A549 (cell line): ENCODE results near the gene HMGCL. TPM values are rescaled to one million over a fixed set of nuclear protein-coding genes. Genes with fewer than 3 reads are reported as not detected.

Source experiments
- ATAC-seq, 2 experiments: fragments of 200-7000 bp in 1 of 2; fragments of >200 bp in 1 of 2; cut with Nextera tagmentation in 1 of 2; cut with Tn5 transposase in 1 of 2; 3 replicates each; pipeline versions ENCODE4 v1.8.0 to v1.9.1; 2018 to 2020; ENCODE audit warnings: mild to moderate bottlenecking in 1 of 2, moderate library complexity in 1 of 2
- CTCF ChIA-PET: fragments of 300-600 bp; sonication (Branson Sonifier 250); formaldehyde crosslinking; extraction: SDS; loops from one replicate; lab custom pipeline; 2021; ENCODE audit warnings: antibody characterized with exemption, inconsistent platforms; lab: Yijun Ruan, JAX
- POLR2A ChIA-PET: fragments of 350-600 bp; formaldehyde crosslinking; extraction: SDS; loops from one replicate; lab custom pipeline; 2021; ENCODE audit warnings: antibody characterized with exemption, inconsistent platforms; lab: Yijun Ruan, JAX
- DNase-seq, 2 experiments: peaks; one replicate each; pipeline versions ENCODE4 v3.0.0 to v3.0.0-alpha.2; 2011 to 2016; ENCODE audit warnings: low read depth in 1 of 2, low spot score in 1 of 2
- FAIRE-seq: peaks from 2 replicates; lab custom pipeline; 2011; peaks lifted over from hg19 to GRCh38; lab: Jason Lieb, UNC
- H3K27ac ChIP-seq, 2 experiments: fragments of >200 bp; sonication (Bioruptor Twin); formaldehyde crosslinking; 3 replicates each; pipeline ENCODE4 v1.5.1; 2016 to 2017
- H3K4me1 ChIP-seq: fragments of >200 bp; sonication (Bioruptor Twin); formaldehyde crosslinking; 3 replicates; pipeline ENCODE4 v1.6.1; 2016
- H3K4me2 ChIP-seq: fragments of >200 bp; sonication (Bioruptor Twin); formaldehyde crosslinking; 3 replicates; pipeline ENCODE4 v1.6.1; 2016
- H3K4me3 ChIP-seq: fragments of >200 bp; sonication (Bioruptor Twin); formaldehyde crosslinking; 3 replicates; pipeline ENCODE4 v1.5.1; 2016
- H3K9me3 ChIP-seq: fragments of >200 bp; sonication (Bioruptor Twin); formaldehyde crosslinking; 3 replicates; pipeline ENCODE4 v1.6.1; 2016
- CEBPB ChIP-seq, 2 experiments: fragments of >200 bp in 1 of 2; sonication (Bioruptor Twin) in 1 of 2; formaldehyde crosslinking in 1 of 2; IDR thresholded peaks; 2 replicates each; pipeline ENCODE4 v1.6.1; 2012 to 2016
- CHD2 ChIP-seq: fragments of 150-350 bp; IDR thresholded peaks from 2 replicates; pipeline ENCODE4 v1.6.1; 2014; ENCODE audit warnings: low read length; ENCODE audit not compliant: partially characterized antibody
- FOSL2 ChIP-seq, 2 experiments: fragments of 450-650 bp in 1 of 2; fragments of >200 bp in 1 of 2; sonication (Bioruptor Twin) in 1 of 2; formaldehyde crosslinking; IDR thresholded peaks; 2 replicates each; pipeline versions ENCODE4 v1.5.0 to v1.6.1; 2016 to 2020; ENCODE audit warnings: mild to moderate bottlenecking in 1 of 2, moderate library complexity in 1 of 2
- HDAC2 ChIP-seq: fragments of 200-600 bp; sonication (generic); IDR thresholded peaks from 2 replicates; pipeline ENCODE4 v1.6.1; 2016
- HOXB13 ChIP-seq: fragments of 250-450 bp; sonication (Bioruptor Pico); IDR thresholded peaks from 2 replicates; pipeline ENCODE4 v1.5.0; 2020; ENCODE audit warnings: low read depth, mild to moderate bottlenecking, moderate library complexity
- HOXB5 ChIP-seq: fragments of 250-450 bp; sonication (Bioruptor Pico); IDR thresholded peaks from 2 replicates; pipeline ENCODE4 v1.5.0; 2020; ENCODE audit warnings: mild to moderate bottlenecking, moderate library complexity
- JUNB ChIP-seq: fragments of >200 bp; sonication (Bioruptor Twin); formaldehyde crosslinking; IDR thresholded peaks from 2 replicates; pipeline ENCODE4 v1.6.1; 2016
- KDM1A ChIP-seq: fragments of 200-600 bp; sonication (generic); IDR thresholded peaks from 2 replicates; pipeline ENCODE4 v1.6.1; 2016; ENCODE audit warnings: low read depth, mild to moderate bottlenecking
- MYC ChIP-seq: IDR thresholded peaks from 2 replicates; pipeline ENCODE4 v1.6.1; 2012; ENCODE audit warnings: mild to moderate bottlenecking, inconsistent platforms, low read length, improper control_type of control experiment, borderline replicate concordance
- NR3C1 ChIP-seq: fragments of >200 bp; sonication (Bioruptor Twin); formaldehyde crosslinking; IDR thresholded peaks from 3 replicates; pipeline ENCODE4 v1.6.1; 2017
- POLR2A ChIP-seq: IDR thresholded peaks from 2 replicates; pipeline ENCODE4 v1.6.1; 2012; ENCODE audit warnings: mild to moderate bottlenecking, low read length
- RAD21 ChIP-seq, 2 experiments: fragments of >200 bp in 1 of 2; sonication (Bioruptor Twin) in 1 of 2; formaldehyde crosslinking in 1 of 2; IDR thresholded peaks in 1 of 2; conservative IDR thresholded peaks in 1 of 2; 2 replicates in 1 of 2; 3 replicates in 1 of 2; pipeline ENCODE4 v1.6.1; 2012 to 2018; ENCODE audit warnings: inconsistent platforms in 1 of 2
- RFX5 ChIP-seq: fragments of 450-650 bp; IDR thresholded peaks from 2 replicates; pipeline ENCODE4 v1.7.1; 2014; ENCODE audit warnings: antibody characterized with exemption, mild to moderate bottlenecking, moderate library complexity
- RNF2 ChIP-seq: fragments of 200-600 bp; sonication (generic); IDR thresholded peaks from 2 replicates; pipeline ENCODE4 v1.6.1; 2016; ENCODE audit warnings: low read depth, mild to moderate bottlenecking, antibody characterized with exemption, moderate library complexity, borderline replicate concordance
- TFCP2L1 ChIP-seq: fragments of 250-450 bp; sonication (Bioruptor Pico); IDR thresholded peaks from 2 replicates; pipeline ENCODE4 v1.5.0; 2021; ENCODE audit warnings: mild to moderate bottlenecking
- ZSCAN20 ChIP-seq: fragments of 250-450 bp; sonication (Bioruptor Pico); IDR thresholded peaks from 2 replicates; pipeline ENCODE4 v1.8.0; 2022; ENCODE audit warnings: mild to moderate bottlenecking, moderate library complexity
- WGBS: methylation state at CpG from one replicate; pipeline ENCODE4 v1.1.6; 2017; ENCODE audit errors: missing lambda C conversion rate; 5-methylcytosine and 5-hydroxymethylcytosine counted together
- polyA plus RNA-seq, 4 experiments: library from polyadenylated mRNA; depleted of rRNA in 3 of 4; stranded (reverse); fragments of >200 nt; fragmentation: RNase III in 1 of 4; extraction: RNeasy Plus Mini Kit Qiagen cat#74134 plus additional on column Dnase treatment in 1 of 4; gene quantifications; 2 replicates in 3 of 4; 3 replicates in 1 of 4; pipeline ENCODE4 v1.2.3, GENCODE V29; 2011 to 2017
- TF ChIP-seq, protein P1 (sequence below): fragments of 250-450 bp; sonication (Bioruptor Pico); IDR thresholded peaks from 2 replicates; pipeline ENCODE4 v1.5.0; 2021; ENCODE audit warnings: mild to moderate bottlenecking, moderate library complexity, borderline replicate concordance
- TF ChIP-seq, protein P2 (sequence below): IDR thresholded peaks from 2 replicates; pipeline ENCODE4 v1.6.1; 2012
- TF ChIP-seq, protein P3 (sequence below): IDR thresholded peaks from 2 replicates; pipeline ENCODE4 v1.6.1; 2012; ENCODE audit warnings: low read depth, borderline replicate concordance
- TF ChIP-seq, protein P4 (sequence below): fragments of >200 bp; sonication (Bioruptor Twin); formaldehyde crosslinking; IDR thresholded peaks from 2 replicates; pipeline ENCODE4 v1.6.1; 2016

The HMGCL gene
- polyA plus RNA-seq, 2 of the 4 experiments (the other 2 are of a cell fraction) = 11.5 to 18.0 TPM

DNA sequence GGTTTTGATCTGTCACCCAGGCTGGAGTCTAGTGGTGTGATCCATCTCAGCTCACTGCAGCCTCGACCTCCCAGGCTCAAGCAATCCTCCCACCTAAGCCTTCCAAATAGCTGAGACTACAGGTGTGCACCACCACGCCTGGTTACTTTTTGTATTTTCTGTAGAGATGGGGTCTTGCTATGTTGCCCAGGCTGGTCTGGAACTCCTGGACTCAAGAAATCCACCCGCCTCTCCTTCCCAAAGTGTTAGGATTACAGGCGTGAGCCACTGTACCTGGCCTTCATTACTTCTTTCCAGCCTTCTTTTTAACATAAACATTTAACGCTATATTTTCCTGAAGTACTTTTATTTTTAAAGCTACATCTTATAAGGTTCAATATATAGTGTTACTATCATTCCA, 18.4 kb upstream of the HMGCL start:
- TF ChIP-seq RNF2 = no peak
- TF ChIP-seq, protein P1, sequence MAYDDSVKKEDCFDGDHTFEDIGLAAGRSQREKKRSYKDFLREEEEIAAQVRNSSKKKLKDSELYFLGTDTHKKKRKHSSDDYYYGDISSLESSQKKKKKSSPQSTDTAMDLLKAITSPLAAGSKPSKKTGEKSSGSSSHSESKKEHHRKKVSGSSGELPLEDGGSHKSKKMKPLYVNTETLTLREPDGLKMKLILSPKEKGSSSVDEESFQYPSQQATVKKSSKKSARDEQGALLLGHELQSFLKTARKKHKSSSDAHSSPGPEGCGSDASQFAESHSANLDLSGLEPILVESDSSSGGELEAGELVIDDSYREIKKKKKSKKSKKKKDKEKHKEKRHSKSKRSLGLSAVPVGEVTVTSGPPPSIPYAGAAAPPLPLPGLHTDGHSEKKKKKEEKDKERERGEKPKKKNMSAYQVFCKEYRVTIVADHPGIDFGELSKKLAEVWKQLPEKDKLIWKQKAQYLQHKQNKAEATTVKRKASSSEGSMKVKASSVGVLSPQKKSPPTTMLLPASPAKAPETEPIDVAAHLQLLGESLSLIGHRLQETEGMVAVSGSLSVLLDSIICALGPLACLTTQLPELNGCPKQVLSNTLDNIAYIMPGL = no peak
- no peak for TF ChIP-seq FOSL2 (IDR thresholded peaks at IDR 0.05)
- TF ChIP-seq FOSL2 (CRISPR knock-in tag; IDR thresholded peaks at IDR 0.05) = no peak
- no peak for TF ChIP-seq POLR2A
- no peak for TF ChIP-seq JUNB
- no peak for TF ChIP-seq HOXB13 (CRISPR knock-in tag)
- TF ChIP-seq, protein P2, sequence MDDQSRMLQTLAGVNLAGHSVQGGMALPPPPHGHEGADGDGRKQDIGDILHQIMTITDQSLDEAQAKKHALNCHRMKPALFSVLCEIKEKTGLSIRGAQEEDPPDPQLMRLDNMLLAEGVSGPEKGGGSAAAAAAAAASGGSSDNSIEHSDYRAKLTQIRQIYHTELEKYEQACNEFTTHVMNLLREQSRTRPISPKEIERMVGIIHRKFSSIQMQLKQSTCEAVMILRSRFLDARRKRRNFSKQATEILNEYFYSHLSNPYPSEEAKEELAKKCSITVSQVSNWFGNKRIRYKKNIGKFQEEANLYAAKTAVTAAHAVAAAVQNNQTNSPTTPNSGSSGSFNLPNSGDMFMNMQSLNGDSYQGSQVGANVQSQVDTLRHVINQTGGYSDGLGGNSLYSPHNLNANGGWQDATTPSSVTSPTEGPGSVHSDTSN = no peak
- TF ChIP-seq HDAC2 = no peak
- TF ChIP-seq, protein P3, sequence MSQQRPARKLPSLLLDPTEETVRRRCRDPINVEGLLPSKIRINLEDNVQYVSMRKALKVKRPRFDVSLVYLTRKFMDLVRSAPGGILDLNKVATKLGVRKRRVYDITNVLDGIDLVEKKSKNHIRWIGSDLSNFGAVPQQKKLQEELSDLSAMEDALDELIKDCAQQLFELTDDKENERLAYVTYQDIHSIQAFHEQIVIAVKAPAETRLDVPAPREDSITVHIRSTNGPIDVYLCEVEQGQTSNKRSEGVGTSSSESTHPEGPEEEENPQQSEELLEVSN = no peak
- TF ChIP-seq RAD21 (conservative IDR thresholded peaks at IDR 0.05 in 1 of 2, IDR thresholded peaks at IDR 0.05 in 1 of 2) = no peak
- TF ChIP-seq TFCP2L1 (CRISPR knock-in tag) = no peak
- TF ChIP-seq, protein P4, sequence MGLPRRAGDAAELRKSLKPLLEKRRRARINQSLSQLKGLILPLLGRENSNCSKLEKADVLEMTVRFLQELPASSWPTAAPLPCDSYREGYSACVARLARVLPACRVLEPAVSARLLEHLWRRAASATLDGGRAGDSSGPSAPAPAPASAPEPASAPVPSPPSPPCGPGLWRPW = no peak
- FAIRE-seq (no peak), ATAC-seq (no peak), DNase-seq (no peak)
- Histone ChIP-seq H3K4me3 (no peak overlapping the region), H3K4me1 (no peaks in the 10 kb centered on the region), H3K27ac (no peak overlapping the region), H3K4me2 (no peak overlapping the region), H3K9me3 (0 out of 3 replicates have a peak, but pooled peaks cover 4% of the 10 kb centered on the region)
- ChIA-PET POLR2A (no interaction called here), CTCF (interaction anchor here (1.1 to 1.2 kb wide), 2 partner anchors 34 to 44 kb away, joined by 3 to 4 read pairs; no protein-coding TSS in a partner anchor)
- 76% methylated on average over 5 of the region's 5 CpGs for WGBS

DNA sequence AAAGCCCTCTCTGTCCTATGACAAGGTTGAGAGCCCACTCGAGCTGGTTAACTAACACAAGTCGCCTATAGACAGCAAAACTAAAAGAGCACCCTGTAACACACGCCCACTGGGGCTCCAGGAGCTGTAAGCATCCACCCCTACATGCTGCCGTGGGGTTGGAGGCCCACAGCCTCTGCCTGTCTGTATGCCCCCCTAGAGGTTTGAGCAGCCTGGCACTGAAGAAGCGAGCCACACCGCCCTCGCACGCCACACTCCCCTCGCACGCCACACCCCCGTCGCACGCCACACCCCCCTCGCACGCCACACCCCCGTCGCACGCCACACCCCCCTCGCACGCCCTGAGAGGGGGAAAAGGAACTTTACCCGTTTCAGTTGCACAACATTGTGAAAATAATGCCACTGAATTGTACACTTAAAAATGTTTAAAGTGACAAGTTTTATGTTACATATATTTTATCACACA, 13.2 kb upstream of the HMGCL start:
- CTCF ChIA-PET = interaction anchor here (1.1 to 1.6 kb wide), 2 partner anchors 28 to 32 kb away, joined by 3 to 7 read pairs; no protein-coding TSS in a partner anchor
- DNase-seq = peak; percentile 47 to 52
- Histone ChIP-seq H3K4me1 (peaks cover 6% of the 10 kb centered on the region; the same call in 1 of the 3 replicates), H3K27ac (peak overlapping the region; percentile 29 to 72; a peak in 3 of 6 replicates), H3K4me3 (peak overlapping the region; percentile 52)
- WGBS = under 1% methylated on average over 14 of the region's 21 CpGs
- no peak for FAIRE-seq
- peak; percentile 98 to 99 for ATAC-seq
- TF ChIP-seq ZSCAN20 (CRISPR knock-in tag) = no peak
- TF ChIP-seq KDM1A = no peak
- no peak for TF ChIP-seq RFX5
- TF ChIP-seq NR3C1 = no peak
- TF ChIP-seq CEBPB (IDR thresholded peaks at IDR 0.05) = peak in 1 of 2 experiments; percentile 69; a peak in 2 of 4 replicates
- TF ChIP-seq CHD2 = no peak
- TF ChIP-seq MYC = no peak
- TF ChIP-seq HOXB5 (CRISPR knock-in tag) = no peak
- TF ChIP-seq, all 56 proteins: peak for 1
- H3K4me2 ChIP-seq = peak overlapping the region; percentile 92
- POLR2A ChIA-PET = interaction anchor here (3.4 kb wide), 1 partner anchor 13 kb away, joined by 9 read pairs; the partner anchor contains the start of gene HMGCL
- no peaks in the 10 kb centered on the region for H3K9me3 ChIP-seq
